Measurements from ENCODE around the gene GALNT18. TPM values are rescaled to one million over a fixed set of nuclear protein-coding genes. Genes with fewer than 3 reads are reported as not detected.

The GALNT18 gene
- total RNA-seq, 2 experiments from 2014 or later = 2.4 to 2.7 TPM

DNA sequence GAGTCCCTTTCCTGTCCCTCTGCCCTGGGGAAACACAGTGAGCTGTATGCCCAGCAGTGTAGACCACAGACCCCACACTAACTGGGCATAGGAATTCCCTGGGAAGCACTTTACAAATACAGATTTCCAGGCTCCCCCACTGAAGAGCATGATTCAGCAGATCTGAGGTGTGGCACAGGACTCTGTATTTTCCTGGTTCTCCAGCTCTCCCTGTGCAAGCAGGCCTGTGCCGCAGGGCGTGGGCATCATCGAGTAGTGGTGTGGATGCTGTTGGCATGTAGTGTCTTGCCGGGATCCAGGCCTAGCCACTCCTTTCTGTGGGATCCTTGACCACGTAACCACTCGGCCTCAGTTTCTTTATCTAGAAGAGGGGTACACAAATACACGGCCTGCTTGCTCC, 49.9 kb downstream of the GALNT18 start:
- H3K4me1 Mint-ChIP-seq (ENCODE audit: low read depth) = peaks cover 2% of the 10 kb centered on the region
- ChIA-PET POLR2A (no interaction called here), CTCF (no interaction called here)
- H3K9me3 Mint-ChIP-seq = no peaks in the 10 kb centered on the region
- intact Hi-C loops (cut with micrococcal nuclease) = no loop called here
- no peak for DNase-seq
- no peak overlapping the region for H3K4me3 Mint-ChIP-seq
- no peaks in the 10 kb centered on the region for H3K36me3 Mint-ChIP-seq
- H3K27me3 Mint-ChIP-seq = peaks cover 7% of the 10 kb centered on the region
- no peak overlapping the region for H3K27ac Mint-ChIP-seq

DNA sequence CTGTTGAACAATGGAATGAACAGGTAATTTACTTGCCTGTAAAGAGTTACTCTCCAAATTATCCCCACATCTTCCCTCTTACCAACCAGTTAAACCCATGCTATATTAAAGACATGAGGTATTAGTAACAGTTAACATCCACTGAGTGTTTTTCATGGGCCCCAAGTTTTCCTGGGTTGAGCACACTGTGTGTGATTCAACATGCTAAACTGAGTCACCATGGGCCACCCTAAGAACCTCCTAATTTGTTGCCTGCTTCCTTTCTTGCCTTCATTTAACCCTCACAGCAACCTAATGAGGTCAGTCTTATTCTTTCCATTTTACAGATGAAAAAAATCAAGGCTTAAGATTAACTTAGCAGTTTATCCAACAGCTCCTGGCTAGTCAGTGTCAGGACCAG, 51.0 kb downstream of the GALNT18 start:
- ChIA-PET CTCF (no interaction called here), POLR2A (no interaction called here)
- Mint-ChIP-seq H3K4me3 (no peak overlapping the region), H3K27ac (no peak overlapping the region), H3K27me3 (peaks cover 7% of the 10 kb centered on the region), H3K4me1 (ENCODE audit: low read depth) (peaks cover 2% of the 10 kb centered on the region), H3K36me3 (no peaks in the 10 kb centered on the region), H3K9me3 (no peaks in the 10 kb centered on the region)
- intact Hi-C loops (cut with micrococcal nuclease) = no loop called here
- no peak for DNase-seq

DNA sequence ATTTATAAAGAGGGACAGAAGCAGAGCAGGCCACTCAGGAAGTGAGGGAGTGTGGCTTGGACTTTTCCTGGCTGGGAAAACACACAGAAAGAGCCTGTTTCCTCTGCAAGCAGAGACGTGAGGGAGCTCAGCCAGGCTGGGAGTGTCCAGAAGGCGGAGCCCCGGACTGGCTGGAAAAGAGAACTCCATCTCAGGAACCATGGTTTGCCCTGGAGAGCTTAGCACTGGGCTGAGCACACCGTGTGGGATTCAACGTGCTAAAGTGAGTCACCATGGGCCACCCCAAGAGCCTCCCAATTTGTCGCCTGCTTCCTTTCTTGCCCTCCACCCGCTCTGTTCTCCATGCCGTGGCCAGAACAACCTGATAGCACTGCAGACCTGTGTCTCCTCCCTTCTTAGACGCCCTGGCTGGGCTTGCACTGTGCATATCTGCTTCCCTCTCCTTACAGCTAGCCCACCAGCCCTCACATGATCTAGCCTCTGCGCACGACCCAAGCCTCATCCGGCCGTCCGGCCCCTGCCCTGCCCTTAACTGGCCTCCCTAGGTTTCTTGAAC, 51.8 kb downstream of the GALNT18 start:
- CTCF ChIA-PET = no interaction called here
- Mint-ChIP-seq H3K9me3 (no peaks in the 10 kb centered on the region), H3K27me3 (peaks cover 7% of the 10 kb centered on the region), H3K27ac (no peak overlapping the region), H3K36me3 (no peaks in the 10 kb centered on the region), H3K4me3 (no peak overlapping the region), H3K4me1 (ENCODE audit: low read depth) (peaks cover 2% of the 10 kb centered on the region)
- intact Hi-C loops (cut with micrococcal nuclease) = no loop called here
- POLR2A ChIA-PET = no interaction called here
- DNase-seq = no peak

DNA sequence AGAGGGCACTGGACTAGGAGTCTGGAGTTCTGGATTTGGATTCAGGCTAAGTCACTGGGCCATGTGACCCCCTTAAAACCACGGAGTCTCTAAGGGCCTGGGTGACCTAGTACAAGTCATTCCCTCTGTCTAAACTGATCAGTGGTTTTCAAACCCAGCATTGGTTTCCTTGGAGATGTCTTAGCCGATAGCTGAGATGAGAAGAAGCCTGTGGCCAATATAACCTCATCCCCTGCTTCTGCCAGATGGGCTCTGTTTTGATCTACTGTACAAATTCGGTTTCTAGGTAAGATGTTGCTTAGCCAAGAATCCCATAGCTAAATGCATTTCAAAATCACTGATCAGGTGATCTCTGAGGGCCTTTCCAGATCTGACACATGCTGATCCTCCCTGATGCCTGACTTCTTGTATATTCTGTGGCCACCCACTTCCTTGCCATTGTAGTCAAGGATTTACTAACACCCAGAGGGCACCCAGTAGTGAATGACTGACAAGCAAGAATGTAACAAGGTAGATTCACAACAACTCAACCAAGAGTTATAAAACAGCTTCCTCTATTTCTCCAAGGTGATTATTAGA, 53.1 kb downstream of the GALNT18 start:
- Mint-ChIP-seq H3K27me3 (peaks cover 4% of the 10 kb centered on the region), H3K9me3 (no peaks in the 10 kb centered on the region), H3K4me1 (ENCODE audit: low read depth) (peaks cover 2% of the 10 kb centered on the region), H3K36me3 (no peaks in the 10 kb centered on the region), H3K27ac (no peak overlapping the region), H3K4me3 (no peak overlapping the region)
- DNase-seq = no peak
- ChIA-PET CTCF (no interaction called here), POLR2A (no interaction called here)
- intact Hi-C loops (cut with micrococcal nuclease) = no loop called here

DNA sequence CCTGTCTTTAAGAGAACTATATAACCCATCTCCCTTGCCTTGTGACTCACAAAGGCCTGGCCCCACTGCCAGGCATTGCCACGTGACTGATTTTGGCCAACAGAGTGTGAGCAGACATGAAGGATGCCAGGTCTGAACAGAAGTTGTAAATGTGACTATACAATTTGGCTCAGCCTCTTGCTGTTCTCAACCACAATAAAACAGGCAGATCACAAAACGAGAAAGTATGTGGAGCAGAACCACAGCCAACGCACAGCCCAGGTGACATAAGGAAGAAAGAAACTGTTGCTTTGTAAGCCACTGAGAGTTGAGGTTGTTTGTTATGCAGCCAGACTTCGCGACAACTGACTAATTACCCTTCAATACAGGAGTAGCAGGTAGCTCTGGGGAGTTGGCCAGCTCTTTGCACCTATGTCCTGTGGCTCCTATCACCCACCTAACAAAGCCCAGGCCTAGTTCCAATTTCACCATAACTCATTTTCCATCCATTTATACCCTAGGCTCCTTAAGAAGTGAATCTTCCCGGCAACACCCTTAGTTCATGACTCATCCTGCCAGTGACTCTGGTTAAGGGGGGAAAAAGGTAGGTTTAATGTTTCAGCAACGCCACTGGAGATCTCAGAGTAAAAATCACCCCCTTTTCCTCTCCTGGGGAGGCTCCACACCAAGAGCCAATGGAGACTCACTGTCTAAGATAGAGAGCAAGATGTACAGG, 53.7 kb downstream of the GALNT18 start:
- Mint-ChIP-seq H3K27ac (no peak overlapping the region), H3K27me3 (peaks cover 4% of the 10 kb centered on the region), H3K4me1 (ENCODE audit: low read depth) (peaks cover 2% of the 10 kb centered on the region), H3K36me3 (no peaks in the 10 kb centered on the region), H3K4me3 (no peak overlapping the region), H3K9me3 (no peaks in the 10 kb centered on the region)
- peak; percentile 40 for DNase-seq
- CTCF ChIA-PET = no interaction called here
- intact Hi-C loops (cut with micrococcal nuclease) = no loop called here
- POLR2A ChIA-PET = no interaction called here

DNA sequence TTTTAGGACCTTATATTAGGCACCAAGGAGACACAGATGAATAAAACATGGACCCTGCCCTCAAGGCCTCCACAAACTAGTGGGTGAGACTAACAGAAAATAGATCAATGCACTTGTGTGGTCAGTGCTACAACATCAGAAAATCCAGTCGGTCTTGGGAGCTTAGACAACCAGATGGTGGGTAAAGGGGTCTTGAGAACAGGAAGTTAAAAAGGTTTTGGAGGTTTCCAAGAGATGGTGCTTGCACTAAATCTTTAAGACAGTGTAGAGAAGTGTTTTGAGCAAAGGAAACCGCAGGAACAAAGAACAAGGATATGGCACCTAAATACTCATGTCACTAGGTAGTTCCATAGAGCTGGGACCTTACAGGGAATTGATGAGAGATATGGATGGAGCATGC, 56.2 kb downstream of the GALNT18 start:
- intact Hi-C loops (cut with micrococcal nuclease) = no loop called here
- Mint-ChIP-seq H3K27ac (no peak overlapping the region), H3K4me1 (ENCODE audit: low read depth) (peaks cover 2% of the 10 kb centered on the region), H3K36me3 (no peaks in the 10 kb centered on the region), H3K27me3 (peaks cover 4% of the 10 kb centered on the region), H3K4me3 (no peak overlapping the region), H3K9me3 (no peaks in the 10 kb centered on the region)
- CTCF ChIA-PET = no interaction called here
- POLR2A ChIA-PET = interaction anchor here (0.6 kb wide), 1 partner anchor 297 kb away, joined by 5 read pairs; no protein-coding TSS in a partner anchor
- DNase-seq = no peak

DNA sequence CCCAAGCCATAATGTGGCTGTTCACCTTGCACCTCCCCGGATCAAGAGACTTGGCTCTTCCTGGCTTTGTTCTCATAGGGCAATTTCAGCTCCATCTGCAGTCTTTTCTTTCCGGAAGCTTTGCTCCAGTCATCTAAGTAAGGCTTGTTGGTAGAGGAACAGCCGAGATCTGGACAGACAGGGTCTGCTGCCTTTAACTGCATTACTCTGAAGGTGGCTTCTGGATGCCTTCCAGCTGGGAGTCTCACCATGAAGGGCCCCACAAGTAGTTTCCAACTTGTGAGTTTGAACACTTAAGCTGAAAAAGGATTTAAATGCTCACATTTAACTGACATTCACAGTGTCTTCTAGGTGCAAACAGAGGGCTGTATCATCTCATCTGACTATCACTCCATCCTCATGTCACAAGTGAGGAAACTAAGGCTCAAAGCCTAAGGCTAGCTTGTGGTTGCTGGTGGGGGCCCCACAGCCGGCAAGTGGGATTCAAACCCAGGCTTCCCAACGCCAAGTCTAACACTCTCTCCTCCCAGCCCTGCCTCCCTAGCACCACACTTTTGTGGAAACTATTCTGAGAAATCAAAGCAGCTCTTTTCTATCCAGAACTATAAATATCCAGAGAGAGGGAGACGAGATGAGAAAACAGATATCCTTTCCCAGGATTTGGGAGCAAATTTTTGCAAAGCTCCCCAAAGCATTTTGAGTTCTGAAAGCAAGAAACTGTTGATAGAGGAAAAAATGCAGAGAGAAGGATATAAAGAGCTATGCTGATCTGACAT, 58.4 kb downstream of the GALNT18 start:
- ChIA-PET CTCF (no interaction called here), POLR2A (no interaction called here)
- peaks cover 2% of the 10 kb centered on the region for H3K27me3 Mint-ChIP-seq
- no peak overlapping the region for H3K27ac Mint-ChIP-seq
- H3K4me3 Mint-ChIP-seq = no peak overlapping the region
- no peaks in the 10 kb centered on the region for H3K9me3 Mint-ChIP-seq
- H3K4me1 Mint-ChIP-seq (ENCODE audit: low read depth) = no peaks in the 10 kb centered on the region
- H3K36me3 Mint-ChIP-seq = no peaks in the 10 kb centered on the region
- intact Hi-C loops (cut with micrococcal nuclease) = no loop called here
- DNase-seq = no peak

DNA sequence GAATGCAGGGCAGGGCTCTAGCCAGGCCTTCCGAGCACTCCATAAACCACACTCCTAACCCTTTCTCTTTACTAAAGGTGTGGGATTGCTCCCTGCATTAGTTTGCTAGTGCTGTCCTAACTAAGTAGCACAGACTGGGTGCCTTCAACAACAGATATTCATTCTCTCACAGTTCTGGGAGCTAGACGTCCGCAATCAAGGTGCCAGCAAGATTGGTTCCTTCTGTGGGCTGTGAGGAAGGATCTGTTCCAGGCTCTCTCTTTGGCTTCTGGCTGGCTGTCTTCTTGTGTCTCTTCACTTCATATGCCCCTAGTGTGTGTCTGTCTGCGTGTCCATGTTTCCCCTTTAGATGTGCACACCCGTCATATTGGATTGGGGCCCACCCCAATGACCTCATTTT, 59.8 kb downstream of the GALNT18 start:
- Mint-ChIP-seq H3K36me3 (no peaks in the 10 kb centered on the region), H3K27me3 (peaks cover 2% of the 10 kb centered on the region), H3K4me1 (ENCODE audit: low read depth) (no peaks in the 10 kb centered on the region), H3K4me3 (no peak overlapping the region), H3K9me3 (no peaks in the 10 kb centered on the region), H3K27ac (no peak overlapping the region)
- ChIA-PET POLR2A (no interaction called here), CTCF (no interaction called here)
- DNase-seq = no peak
- intact Hi-C loops (cut with micrococcal nuclease) = no loop called here

DNA sequence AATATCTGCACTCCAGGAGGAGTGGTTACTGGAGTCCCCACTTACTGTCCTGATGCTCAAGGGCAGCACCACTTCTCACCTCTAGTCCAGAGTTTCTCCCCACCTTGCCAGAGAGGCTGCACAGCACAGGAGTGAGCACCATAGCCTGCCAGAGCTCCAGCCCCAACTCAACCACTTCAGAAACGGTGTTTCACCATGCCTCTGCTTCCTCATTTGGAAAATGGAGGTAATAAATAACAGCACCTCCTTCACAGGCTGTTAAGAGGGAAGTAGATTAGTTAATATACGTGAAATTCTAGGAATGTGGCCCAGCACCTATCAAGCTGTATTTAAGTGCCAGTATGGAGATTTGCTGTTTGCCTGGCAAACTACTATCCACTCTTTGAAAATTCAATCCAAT, 63.0 kb downstream of the GALNT18 start:
- Mint-ChIP-seq H3K27me3 (peaks cover 8% of the 10 kb centered on the region), H3K9me3 (no peaks in the 10 kb centered on the region), H3K4me3 (no peak overlapping the region), H3K36me3 (no peaks in the 10 kb centered on the region), H3K4me1 (ENCODE audit: low read depth) (no peaks in the 10 kb centered on the region), H3K27ac (no peak overlapping the region)
- no peak for DNase-seq
- ChIA-PET CTCF (no interaction called here), POLR2A (no interaction called here)
- intact Hi-C loops (cut with micrococcal nuclease) = no loop called here

DNA sequence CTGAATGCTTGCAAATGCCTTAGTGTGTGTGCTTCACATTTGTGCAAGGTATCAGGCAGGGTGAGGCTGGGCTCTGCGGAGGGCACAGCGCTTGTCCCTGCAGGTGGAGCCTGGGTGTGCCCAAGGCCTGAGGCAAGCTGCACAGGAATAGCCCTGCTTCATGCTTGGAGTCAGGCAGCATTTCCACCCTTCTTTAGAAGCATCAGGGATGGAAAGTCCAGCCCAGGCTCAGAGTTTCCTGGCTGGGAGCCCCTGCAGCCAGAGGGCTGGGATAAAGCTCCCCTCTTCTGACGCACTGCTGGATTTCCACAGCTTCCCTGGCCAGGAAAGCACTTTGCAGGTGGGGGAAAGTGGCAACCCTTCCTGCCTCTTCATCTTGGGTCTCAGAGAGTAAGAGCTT, 63.4 kb downstream of the GALNT18 start:
- POLR2A ChIA-PET = no interaction called here

DNA sequence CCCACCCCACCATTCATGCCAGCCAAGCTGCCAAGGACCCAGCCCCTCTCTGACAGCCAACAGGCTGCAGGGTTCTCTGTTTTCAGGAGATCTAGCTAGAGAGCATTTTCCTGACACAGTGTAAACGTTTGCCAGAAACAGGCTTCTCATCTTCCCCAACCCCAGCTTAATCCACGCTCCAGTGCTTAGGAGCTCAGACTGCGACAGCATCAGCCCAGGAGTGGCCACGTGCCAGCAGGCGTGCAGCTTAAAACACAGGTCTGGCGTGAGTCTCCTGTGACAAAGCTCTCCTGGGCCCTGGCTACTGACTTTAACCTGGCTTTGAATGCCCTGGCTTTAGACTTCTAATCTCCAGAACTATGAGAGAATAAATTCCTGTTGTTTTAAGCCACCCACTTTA, 66.6 kb downstream of the GALNT18 start:
- H3K4me1 Mint-ChIP-seq (ENCODE audit: low read depth) = no peaks in the 10 kb centered on the region
- no peak overlapping the region for H3K27ac Mint-ChIP-seq
- CTCF ChIA-PET = no interaction called here
- no peaks in the 10 kb centered on the region for H3K36me3 Mint-ChIP-seq
- DNase-seq = no peak
- no peak overlapping the region for H3K4me3 Mint-ChIP-seq
- H3K9me3 Mint-ChIP-seq = no peaks in the 10 kb centered on the region
- POLR2A ChIA-PET = no interaction called here
- H3K27me3 Mint-ChIP-seq = peaks cover 8% of the 10 kb centered on the region
- intact Hi-C loops (cut with micrococcal nuclease) = no loop called here

More for the DNA sequence above, 63.4 kb downstream of the GALNT18 start:
- H3K27me3 Mint-ChIP-seq = peaks cover 8% of the 10 kb centered on the region
- intact Hi-C loops (cut with micrococcal nuclease) = no loop called here
- CTCF ChIA-PET = no interaction called here
- H3K9me3 Mint-ChIP-seq = no peaks in the 10 kb centered on the region
- DNase-seq = no peak
- H3K27ac Mint-ChIP-seq = no peak overlapping the region
- no peaks in the 10 kb centered on the region for H3K36me3 Mint-ChIP-seq
- H3K4me3 Mint-ChIP-seq = no peak overlapping the region
- H3K4me1 Mint-ChIP-seq (ENCODE audit: low read depth) = no peaks in the 10 kb centered on the region

DNA sequence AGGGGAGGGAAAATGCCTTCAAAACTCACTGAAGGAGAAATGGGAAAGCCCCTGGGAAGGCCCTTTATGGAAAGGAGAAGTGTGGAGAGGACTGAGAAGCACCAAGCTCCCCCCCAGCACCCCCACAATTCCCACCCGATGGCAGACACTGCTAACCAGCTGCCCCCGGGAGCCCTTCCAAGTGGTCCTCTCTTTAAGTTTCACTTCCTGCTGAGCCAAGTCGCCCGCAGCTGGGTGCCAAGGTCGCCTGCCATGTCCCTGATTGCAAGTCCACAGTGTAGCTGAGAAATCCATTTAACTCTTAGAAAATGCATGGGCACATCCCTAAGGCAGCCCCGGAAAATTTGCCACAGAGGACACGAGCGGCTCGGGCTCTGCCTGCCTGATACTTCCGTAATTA, 68.2 kb downstream of the GALNT18 start:
- no peak for DNase-seq
- H3K27ac Mint-ChIP-seq = no peak overlapping the region
- H3K27me3 Mint-ChIP-seq = peaks cover 6% of the 10 kb centered on the region
- H3K36me3 Mint-ChIP-seq = no peaks in the 10 kb centered on the region
- H3K4me3 Mint-ChIP-seq = no peak overlapping the region
- H3K9me3 Mint-ChIP-seq = no peaks in the 10 kb centered on the region
- intact Hi-C loops (cut with micrococcal nuclease) = no loop called here
- no peaks in the 10 kb centered on the region for H3K4me1 Mint-ChIP-seq (ENCODE audit: low read depth)
- ChIA-PET POLR2A (no interaction called here), CTCF (no interaction called here)
